ENCODE data around the gene CXCL16. TPM values are rescaled to one million over a fixed set of nuclear protein-coding genes. Genes with fewer than 3 reads are reported as not detected.
"Not testable (repeated sequence)": the region's sequence is repeated elsewhere in the genome, so short reads cannot be mapped to it uniquely, and the experiment has no call there.

The CXCL16 gene
- total RNA-seq, 1 experiment from 2014 or later: 22.1 TPM

- Histone ChIP-seq H3K4me1 (ENCODE audit: insufficient read depth, low read length) (peaks cover 23% of the 10 kb centered on the region), H3K36me3 (ENCODE audit: low read depth, low read length) (peaks cover 18% of the 10 kb centered on the region), H3K79me2 (ENCODE audit: low read length) (peaks cover 19% of the 10 kb centered on the region)
- H3K9ac ChIP-seq (ENCODE audit: low read length); intact Hi-C loops (cut with micrococcal nuclease); H3K4me2 ChIP-seq (ENCODE audit: low read length); H3K9me2 ChIP-seq (replicated peaks; ENCODE audit: low read length); H3F3A ChIP-seq (ENCODE audit: low read length, unreplicated experiment); ATAC-seq; DNase-seq; H3K4me3 ChIP-seq (ENCODE audit: low read length); CTCF ChIA-PET; H4K20me1 ChIP-seq (ENCODE audit: low read length); H3K27me3 ChIP-seq (ENCODE audit: low read length); BruUV-seq (replicated peaks); H3K9me3 ChIP-seq (ENCODE audit: low read length); H3K27ac ChIP-seq (ENCODE audit: low read length); POLR2A ChIA-PET (ENCODE audit: unreplicated experiment); H2AFZ ChIP-seq (ENCODE audit: low read length): not testable (repeated sequence)
Observed at GRCh38 chr17:4683739-4684138, 56.0 kb downstream of the CXCL16 start.

Other genes starting within 250 kb of the CXCL16 start
- gene SPNS2, start 241.0 kb downstream of the CXCL16 start, total RNA-seq (2014; rRNA removed): 2.6 and 7.9 TPM in 2 replicates
- 155 and 171 TPM in 2 replicates for gene MYBBP1A, start 184.5 kb downstream of the CXCL16 start, total RNA-seq (2014; rRNA removed)
- gene GGT6, start 179.4 kb downstream of the CXCL16 start, total RNA-seq (2014; rRNA removed): not detected in 2 replicates
- not detected in 2 replicates for gene SMTNL2, start 155.4 kb downstream of the CXCL16 start, total RNA-seq (2014; rRNA removed)
- 0.81 TPM in 1 of 2 replicates, not detected in the other for gene ALOX15, start 98.2 kb downstream of the CXCL16 start, total RNA-seq (2014; rRNA removed)
- 35.1 and 37.6 TPM in 2 replicates for gene PELP1, start 35.8 kb downstream of the CXCL16 start, total RNA-seq (2014; rRNA removed)
- 22.2 and 28.1 TPM in 2 replicates for gene ARRB2, start 29.3 kb downstream of the CXCL16 start, total RNA-seq (2014; rRNA removed)
- 25.4 and 28.9 TPM in 2 replicates for gene MED11, start 8.5 kb downstream of the CXCL16 start, total RNA-seq (2014; rRNA removed)
- 0.51 and 0.58 TPM in 2 replicates for gene ZMYND15, start 95 bp downstream of the CXCL16 start, total RNA-seq (2014; rRNA removed)
- gene TM4SF5, start 32.0 kb upstream of the CXCL16 start, total RNA-seq (2014; rRNA removed): not detected in 2 replicates
- 1.2 and 3.1 TPM in 2 replicates for gene VMO1, start 46.4 kb upstream of the CXCL16 start, total RNA-seq (2014; rRNA removed)
- gene GLTPD2, start 49.0 kb upstream of the CXCL16 start, total RNA-seq (2014; rRNA removed): 0.98 TPM in 1 of 2 replicates, not detected in the other
- 281 and 405 TPM in 2 replicates for gene PSMB6, start 56.2 kb upstream of the CXCL16 start, total RNA-seq (2014; rRNA removed)
- gene PLD2, start 67.2 kb upstream of the CXCL16 start, total RNA-seq (2014; rRNA removed): 24.3 and 27.3 TPM in 2 replicates
- 44.5 and 64.8 TPM in 2 replicates for gene MINK1, start 93.4 kb upstream of the CXCL16 start, total RNA-seq (2014; rRNA removed)
- gene C17orf107, start 159.6 kb upstream of the CXCL16 start, total RNA-seq (2014; rRNA removed): 0.35 and 0.36 TPM in 2 replicates
- gene CHRNE, start 163.2 kb upstream of the CXCL16 start, total RNA-seq (2014; rRNA removed): 0.11 TPM in 1 of 2 replicates, not detected in the other
- gene GP1BA, start 192.3 kb upstream of the CXCL16 start, total RNA-seq (2014; rRNA removed): not detected in 2 replicates
- 64.3 and 72.1 TPM in 2 replicates for gene SLC25A11, start 200.1 kb upstream of the CXCL16 start, total RNA-seq (2014; rRNA removed)
- 37.8 and 43.1 TPM in 2 replicates for gene RNF167, start 200.3 kb upstream of the CXCL16 start, total RNA-seq (2014; rRNA removed)
- gene PFN1, start 208.6 kb upstream of the CXCL16 start, total RNA-seq (2014; rRNA removed): 1,914 and 2,339 TPM in 2 replicates
- gene ENO3, start 211.2 kb upstream of the CXCL16 start, total RNA-seq (2014; rRNA removed): 2.4 and 7.5 TPM in 2 replicates
- 44.1 and 48.4 TPM in 2 replicates for gene SPAG7, start 227.9 kb upstream of the CXCL16 start, total RNA-seq (2014; rRNA removed)
- 6.2 and 27.2 TPM in 2 replicates for gene CAMTA2, start 247.7 kb upstream of the CXCL16 start, total RNA-seq (2014; rRNA removed)